Heart left ventricle (tissue), 13 donors: ENCODE measurements around the gene CEACAM21.

Experiments used
- POLR2A ChIP-seq, 2 donors: fragments of 450-650 bp; IDR thresholded peaks; one replicate each; pipeline ENCODE4 v1.6.1; 2017; ENCODE audit warnings: antibody characterized with exemption in 2 of 2, mild to moderate bottlenecking in 2 of 2, moderate library complexity in 2 of 2
- TF ChIP-seq, protein P1 (sequence below), 12 donors: fragments of 200-600 bp; sonication (generic) in 4 of 12; IDR thresholded peaks; one replicate each; pipeline versions ENCODE4 v1.5.0 to v1.8.0; 2018 to 2022; ENCODE audit warnings: antibody characterized with exemption in 12 of 12, mild to moderate bottlenecking in 5 of 12
- donor health status: ischemic (EF 13 %, LVEDD 7.1; RV severe dilation, severe dysfunction).
- donor health status: DM: no; HTN: yes; CAD: no.
- donor health status: DM: no; HTN: no; CAD: no.
- donor health status: ischemic (EF 25% LVEDD 6.9; RV normal size, moderate dysfunction).
- donor health status: ischemic (EF 25% LVEDD 5.7; RV mildly dilated, moderate dysfunction).
- donor health status: ischemic (EF 35%, LVEDD 5.7; RV mildly dilated, moderate dysfunction).
- donor health status: nonischemic (EF 11% LVEDD 7.7; RV severe dilation, severe dysfunction).
- donor health status: DM: yes; HTN: yes; CAD: no.
- donor health status: PGD.
- donor health status: ischemic (EF 29% LVEDD 5.4; RV normal size, mild dysfunction).
- donor health status: nonischemic (EF 23%, LVEDD 6.1; RV moderate dilation, normal function).

DNA sequence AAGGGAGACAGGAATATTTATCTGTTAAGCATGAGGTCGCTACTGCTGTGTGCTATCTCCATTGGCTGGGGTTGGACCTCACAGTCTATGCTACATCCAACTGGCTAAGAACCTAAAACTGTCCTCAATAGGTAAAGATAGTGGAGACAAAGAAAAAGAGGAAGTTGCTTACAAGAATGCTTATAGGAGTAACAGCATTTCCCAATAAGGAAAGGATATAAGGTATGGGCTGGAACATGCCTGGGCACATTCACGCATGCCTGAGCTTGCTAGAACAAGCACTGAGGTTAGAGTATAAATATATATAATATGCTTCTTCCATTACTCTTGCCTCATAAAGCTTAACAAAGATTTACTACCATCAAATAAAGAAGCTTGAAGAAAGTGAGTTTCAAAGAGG, 47.9 kb upstream of the CEACAM21 start:
- TF ChIP-seq, protein P1, sequence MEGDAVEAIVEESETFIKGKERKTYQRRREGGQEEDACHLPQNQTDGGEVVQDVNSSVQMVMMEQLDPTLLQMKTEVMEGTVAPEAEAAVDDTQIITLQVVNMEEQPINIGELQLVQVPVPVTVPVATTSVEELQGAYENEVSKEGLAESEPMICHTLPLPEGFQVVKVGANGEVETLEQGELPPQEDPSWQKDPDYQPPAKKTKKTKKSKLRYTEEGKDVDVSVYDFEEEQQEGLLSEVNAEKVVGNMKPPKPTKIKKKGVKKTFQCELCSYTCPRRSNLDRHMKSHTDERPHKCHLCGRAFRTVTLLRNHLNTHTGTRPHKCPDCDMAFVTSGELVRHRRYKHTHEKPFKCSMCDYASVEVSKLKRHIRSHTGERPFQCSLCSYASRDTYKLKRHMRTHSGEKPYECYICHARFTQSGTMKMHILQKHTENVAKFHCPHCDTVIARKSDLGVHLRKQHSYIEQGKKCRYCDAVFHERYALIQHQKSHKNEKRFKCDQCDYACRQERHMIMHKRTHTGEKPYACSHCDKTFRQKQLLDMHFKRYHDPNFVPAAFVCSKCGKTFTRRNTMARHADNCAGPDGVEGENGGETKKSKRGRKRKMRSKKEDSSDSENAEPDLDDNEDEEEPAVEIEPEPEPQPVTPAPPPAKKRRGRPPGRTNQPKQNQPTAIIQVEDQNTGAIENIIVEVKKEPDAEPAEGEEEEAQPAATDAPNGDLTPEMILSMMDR (IDR thresholded peaks at IDR 0.05) = no peak
- no peak for TF ChIP-seq POLR2A (IDR thresholded peaks at IDR 0.05)
